Endothelial cell of umbilical vein (primary cell): ENCODE results near the gene MALAT1. TPM values are rescaled to one million over a fixed set of nuclear protein-coding genes. Genes with fewer than 3 reads are reported as not detected.

Source experiments
- BruUV-seq: library from RNA; stranded (reverse); fragments of 400-500 nt; replicated peaks from 2 replicates; lab custom pipeline; 2021; lab: Mats Ljungman, UMichigan
- CTCF ChIA-PET: fragments of 300-600, 350-600 bp; sonication (Branson Sonifier 250); formaldehyde crosslinking; loops from one replicate; lab custom pipeline; 2021; ENCODE audit warnings: antibody characterized with exemption, inconsistent platforms; lab: Charles Lee
- POLR2A ChIA-PET: fragments of 300-600, 350-600 bp; sonication (Branson Sonifier 250); formaldehyde crosslinking; loops from one replicate; lab custom pipeline; 2021; ENCODE audit warnings: antibody characterized with exemption, inconsistent platforms; lab: Charles Lee
- DNase-seq: peaks from one replicate; pipeline ENCODE4 v3.0.0-alpha.2; 2011; ENCODE audit warnings: low read depth, low spot score
- FAIRE-seq: peaks from 2 replicates; lab custom pipeline; 2011; peaks lifted over from hg19 to GRCh38; lab: Jason Lieb, UNC
- H2AFZ ChIP-seq: 2 replicates; pipeline ENCODE4 v1.6.0; 2012; ENCODE audit warnings: low read depth, low read length, control low read depth, inconsistent platforms
- H3K27ac ChIP-seq: 2 replicates; pipeline ENCODE4 v1.5.1; 2011; ENCODE audit warnings: low read depth, mild to moderate bottlenecking, control low read depth, low read length, moderate library complexity; ENCODE audit not compliant: insufficient read depth
- H3K27me3 ChIP-seq, 2 experiments: 2 replicates each; pipeline versions ENCODE4 v1.6.0 to v1.6.1; 2011; ENCODE audit warnings: low read length in 2 of 2, mixed read lengths in 1 of 2; ENCODE audit not compliant: control insufficient read depth in 2 of 2, insufficient read depth in 2 of 2
- H3K36me3 ChIP-seq, 2 experiments: 2 replicates in 1 of 2; 3 replicates in 1 of 2; pipeline ENCODE4 v1.5.1; 2011; ENCODE audit warnings: low read length in 2 of 2, mild to moderate bottlenecking in 1 of 2, moderate library complexity in 1 of 2; ENCODE audit not compliant: control insufficient read depth in 2 of 2, insufficient read depth in 2 of 2; ENCODE audit errors: extremely low read depth in 1 of 2
- H3K4me1 ChIP-seq: 3 replicates; pipeline ENCODE4 v1.5.1; 2011; ENCODE audit warnings: mild to moderate bottlenecking, low read length; ENCODE audit not compliant: control insufficient read depth, insufficient read depth; ENCODE audit errors: extremely low read depth
- H3K4me2 ChIP-seq: 2 replicates; pipeline ENCODE4 v1.6.1; 2011; ENCODE audit warnings: low read length, control low read depth, mixed read lengths; ENCODE audit not compliant: insufficient read depth
- H3K4me3 ChIP-seq, 3 experiments: fragments of 200-600 bp in 1 of 3; sonication (generic), shearing (Covaris generic) in 1 of 3; replicated peaks in 1 of 3; 2 replicates each; pipeline ENCODE4 v1.5.1; 2011 to 2016; ENCODE audit warnings: control low read depth in 3 of 3, low read length in 3 of 3, mild to moderate bottlenecking in 2 of 3, inconsistent platforms in 1 of 3, low read depth in 1 of 3, moderate library complexity in 1 of 3; ENCODE audit not compliant: insufficient read depth in 1 of 3
- H3K79me2 ChIP-seq: 2 replicates; pipeline ENCODE4 v1.6.0; 2012; ENCODE audit warnings: low read length, inconsistent platforms; ENCODE audit not compliant: control insufficient read depth, insufficient read depth
- H3K9ac ChIP-seq: replicated peaks from 2 replicates; pipeline ENCODE3; 2011; ENCODE audit warnings: low read length, control low read depth; ENCODE audit not compliant: insufficient read depth; ENCODE audit errors: extremely low read depth
- H3K9me1 ChIP-seq: replicated peaks from 3 replicates; pipeline ENCODE4 v1.6.0; 2011; ENCODE audit warnings: mild to moderate bottlenecking, low read length; ENCODE audit not compliant: control insufficient read depth, insufficient read depth; ENCODE audit errors: extremely low read depth
- H3K9me3 ChIP-seq: replicated peaks from 2 replicates; pipeline ENCODE4 v1.5.1; 2012; ENCODE audit warnings: low read length, inconsistent platforms; ENCODE audit not compliant: control insufficient read depth, insufficient read depth
- H4K20me1 ChIP-seq: replicated peaks from 2 replicates; pipeline ENCODE3; 2011; ENCODE audit warnings: mild to moderate bottlenecking, low read length; ENCODE audit not compliant: control insufficient read depth, insufficient read depth; ENCODE audit errors: extremely low read depth
- EZH2 ChIP-seq: IDR thresholded peaks from 2 replicates; pipeline ENCODE4 v1.6.1; 2012; ENCODE audit warnings: borderline replicate concordance, low read depth, mild to moderate bottlenecking, moderate library complexity, low read length, inconsistent platforms; ENCODE audit not compliant: severe bottlenecking
- FOS ChIP-seq: IDR thresholded peaks from 2 replicates; pipeline ENCODE4 v1.6.1; 2011; ENCODE audit warnings: mild to moderate bottlenecking, low read length, moderate library complexity, borderline replicate concordance; ENCODE audit not compliant: insufficient read depth
- GATA2 ChIP-seq: IDR thresholded peaks from 2 replicates; pipeline ENCODE4 v1.7.0; 2011; ENCODE audit warnings: low read depth, mild to moderate bottlenecking, moderate library complexity, mixed read lengths, low read length; ENCODE audit not compliant: insufficient read length, insufficient read depth
- JUN ChIP-seq: IDR thresholded peaks from 2 replicates; pipeline ENCODE4 v1.6.1; 2011; ENCODE audit warnings: borderline replicate concordance, low read depth; ENCODE audit not compliant: insufficient read length, insufficient read depth
- MYC ChIP-seq: IDR thresholded peaks from one replicate; pipeline ENCODE4 v1.6.1; 2011; ENCODE audit warnings: mild to moderate bottlenecking, low read depth, low read length
- POLR2A ChIP-seq: IDR thresholded peaks from 2 replicates; pipeline ENCODE4 v1.6.1; 2012; ENCODE audit warnings: low read depth, mild to moderate bottlenecking, control low read depth, low read length
- POLR2AphosphoS5 ChIP-seq: IDR thresholded peaks from 2 replicates; pipeline ENCODE4 v1.6.1; 2012; ENCODE audit warnings: low read depth, mild to moderate bottlenecking, control low read depth, low read length, moderate library complexity; ENCODE audit not compliant: insufficient read depth
- dilution Hi-C: fragments of 300-500 bp; cut with MboI; formaldehyde crosslinking; loops from one replicate; pipeline ENCODE4 v1.15.0; 2019; ENCODE audit warnings: low sequenced_read_pairs; ENCODE audit not compliant: extremely low pct_ligation_motif_present
- intact Hi-C: fragments of 100-400 bp; cut with micrococcal nuclease; formaldehyde crosslinking; loops from one replicate; pipeline ENCODE4 v1.10.0; 2022
- polyA plus RNA-seq, 4 experiments: library from polyadenylated mRNA; depleted of rRNA in 3 of 4; stranded (reverse) in 3 of 4; unstranded in 1 of 4; fragments of >200 nt; gene quantifications; 2 replicates each; pipeline versions ENCODE4 v1.2.1 to v1.2.3, GENCODE V29; 2011 to 2012; ENCODE audit warnings: missing spikeins in 1 of 4
- total RNA-seq: library from RNA; stranded (reverse); gene quantifications from 2 replicates; pipeline ENCODE4 v1.2.3, GENCODE V29; 2021
- TF ChIP-seq, protein P1 (sequence below): IDR thresholded peaks from 2 replicates; pipeline ENCODE4 v1.6.1; 2011; ENCODE audit not compliant: insufficient read depth, insufficient read length
- TF ChIP-seq, protein P2 (sequence below), 2 donors: IDR thresholded peaks; 1 replicate in 1 of 2; 2 replicates in 1 of 2; pipeline ENCODE4 v1.5.1; 2011; ENCODE audit warnings: low read length in 2 of 2, mild to moderate bottlenecking in 2 of 2, moderate library complexity in 2 of 2, control low read depth in 1 of 2, inconsistent platforms in 1 of 2, low read depth in 1 of 2; ENCODE audit not compliant: insufficient read depth in 1 of 2; ENCODE audit errors: extremely low read depth in 1 of 2

MALAT1 gene
- total and polyA plus RNA-seq, 2 donors (not counting 3 experiments of a cell fraction or from before 2014, with no cell fraction given): 491 to 7,529 TPM

DNA sequence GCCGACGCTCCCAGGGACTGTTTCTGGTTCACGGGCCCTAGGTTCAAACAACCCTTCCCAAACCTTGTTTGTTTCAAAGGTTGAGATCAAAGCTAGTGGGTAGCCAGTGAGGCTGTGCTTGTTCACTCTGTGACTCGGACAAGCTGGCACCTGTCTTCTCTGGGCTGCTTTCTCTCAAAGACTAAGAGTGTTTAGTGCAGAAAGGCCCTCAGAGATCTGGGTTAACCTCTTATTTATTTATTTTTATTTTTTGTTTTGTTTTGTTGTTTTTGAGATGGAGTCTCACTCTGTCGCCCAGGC lies 13.0 kb upstream of the MALAT1 start:
- ChIA-PET POLR2A (interaction anchor here (9.4 kb wide), 1 partner anchor 17 kb away, joined by 204 read pairs; the partner anchor contains the start of gene MALAT1), CTCF (interaction anchor here (0.6 to 5.1 kb wide), 2 partner anchors 12 to 14 kb away, joined by 3 to 31 read pairs; no protein-coding TSS in a partner anchor)
- no peak overlapping the region for H3K4me3 ChIP-seq
- H3K79me2 ChIP-seq: no peaks in the 10 kb centered on the region
- H4K20me1 ChIP-seq: no peaks in the 10 kb centered on the region
- H3K36me3 ChIP-seq: no peaks in the 10 kb centered on the region
- H3K27ac ChIP-seq: no peak overlapping the region
- peaks cover 46% of the 10 kb centered on the region for H3K4me1 ChIP-seq
- H3K27me3 ChIP-seq: no peaks in the 10 kb centered on the region
- H2AFZ ChIP-seq: no peak overlapping the region
- FAIRE-seq (no peak), DNase-seq (no peak)
- intact Hi-C loops (no loop called here), dilution Hi-C loops (no loop called here)
- no peaks in the 10 kb centered on the region for H3K9me3 ChIP-seq
- no peak overlapping the region for H3K9ac ChIP-seq
- no peak overlapping the region for H3K4me2 ChIP-seq
- no peaks in the 10 kb centered on the region for H3K9me1 ChIP-seq
- no TSS peak for BruUV-seq
- TF ChIP-seq EZH2 (no peak), FOS (no peak), POLR2AphosphoS5 (no peak), POLR2A (no peak), MYC (no peak), GATA2 (no peak), JUN (no peak)
- TF ChIP-seq, protein P1, sequence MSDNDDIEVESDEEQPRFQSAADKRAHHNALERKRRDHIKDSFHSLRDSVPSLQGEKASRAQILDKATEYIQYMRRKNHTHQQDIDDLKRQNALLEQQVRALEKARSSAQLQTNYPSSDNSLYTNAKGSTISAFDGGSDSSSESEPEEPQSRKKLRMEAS: no peak
- TF ChIP-seq, protein P2, sequence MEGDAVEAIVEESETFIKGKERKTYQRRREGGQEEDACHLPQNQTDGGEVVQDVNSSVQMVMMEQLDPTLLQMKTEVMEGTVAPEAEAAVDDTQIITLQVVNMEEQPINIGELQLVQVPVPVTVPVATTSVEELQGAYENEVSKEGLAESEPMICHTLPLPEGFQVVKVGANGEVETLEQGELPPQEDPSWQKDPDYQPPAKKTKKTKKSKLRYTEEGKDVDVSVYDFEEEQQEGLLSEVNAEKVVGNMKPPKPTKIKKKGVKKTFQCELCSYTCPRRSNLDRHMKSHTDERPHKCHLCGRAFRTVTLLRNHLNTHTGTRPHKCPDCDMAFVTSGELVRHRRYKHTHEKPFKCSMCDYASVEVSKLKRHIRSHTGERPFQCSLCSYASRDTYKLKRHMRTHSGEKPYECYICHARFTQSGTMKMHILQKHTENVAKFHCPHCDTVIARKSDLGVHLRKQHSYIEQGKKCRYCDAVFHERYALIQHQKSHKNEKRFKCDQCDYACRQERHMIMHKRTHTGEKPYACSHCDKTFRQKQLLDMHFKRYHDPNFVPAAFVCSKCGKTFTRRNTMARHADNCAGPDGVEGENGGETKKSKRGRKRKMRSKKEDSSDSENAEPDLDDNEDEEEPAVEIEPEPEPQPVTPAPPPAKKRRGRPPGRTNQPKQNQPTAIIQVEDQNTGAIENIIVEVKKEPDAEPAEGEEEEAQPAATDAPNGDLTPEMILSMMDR (IDR thresholded peaks at IDR 0.05; ENCODE audit: extremely low read depth in 1 of 2, insufficient read depth in 1 of 2, low read depth in 1 of 2, low read length in 2 of 2): no peak
